Stimulated activated CD8-positive, alpha-beta memory T cell treated with anti-CD3 and anti-CD28 coated beads, Interleukin-15, amount 100 ng/mL, for 48 hours (primary cell): ENCODE data around the gene RPS6KA2.
"Not testable (repeated sequence)": the region's sequence is repeated elsewhere in the genome, so short reads cannot be mapped to it uniquely, and the experiment has no call there.

Source experiments
- DNase-seq, 2 donors: peaks; one replicate each; pipeline ENCODE4 v3.0.0-alpha.2; 2020; ENCODE audit warnings: low read depth in 2 of 2

The RPS6KA2 gene

DNA sequence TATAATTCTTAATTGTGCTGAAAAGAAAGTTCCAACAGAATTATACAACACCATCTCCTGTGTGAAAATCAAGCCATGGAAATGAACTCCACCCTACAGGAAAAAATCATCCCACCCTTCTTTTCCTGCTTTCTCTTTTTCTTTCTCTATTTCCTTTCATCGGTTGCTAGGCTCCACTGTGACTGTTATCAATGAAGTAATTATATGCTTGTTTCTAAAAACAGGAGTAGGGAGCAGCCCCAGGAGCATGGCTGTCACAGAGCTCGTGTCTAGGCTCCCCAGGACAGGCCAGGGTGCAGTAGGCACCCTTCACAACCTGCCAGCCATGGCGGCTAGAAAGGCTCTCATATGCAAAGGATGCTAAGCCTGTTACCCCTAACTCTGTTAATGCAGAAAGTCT, 257.3 kb downstream of the RPS6KA2 start:
- DNase-seq, result no peak

DNA sequence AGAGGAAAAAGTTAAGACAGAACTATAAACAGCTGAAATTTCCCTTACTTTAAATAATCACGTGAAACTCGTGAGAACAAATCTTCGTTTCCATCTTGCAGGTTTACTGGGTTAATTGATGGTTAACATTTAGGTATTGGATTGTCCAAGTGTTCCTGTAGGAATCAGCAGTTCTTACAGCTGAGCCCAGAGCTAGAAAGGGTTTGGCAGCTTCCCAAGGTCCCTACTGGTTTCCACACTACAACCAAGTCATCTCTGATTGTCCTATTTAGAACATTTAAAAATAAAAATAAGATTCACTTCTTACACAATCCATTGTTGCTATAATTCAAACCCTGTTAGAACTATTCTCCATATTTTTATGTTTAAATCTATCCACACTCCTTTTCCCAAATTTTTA, 260.1 kb downstream of the RPS6KA2 start:
- DNase-seq, result no peak

DNA sequence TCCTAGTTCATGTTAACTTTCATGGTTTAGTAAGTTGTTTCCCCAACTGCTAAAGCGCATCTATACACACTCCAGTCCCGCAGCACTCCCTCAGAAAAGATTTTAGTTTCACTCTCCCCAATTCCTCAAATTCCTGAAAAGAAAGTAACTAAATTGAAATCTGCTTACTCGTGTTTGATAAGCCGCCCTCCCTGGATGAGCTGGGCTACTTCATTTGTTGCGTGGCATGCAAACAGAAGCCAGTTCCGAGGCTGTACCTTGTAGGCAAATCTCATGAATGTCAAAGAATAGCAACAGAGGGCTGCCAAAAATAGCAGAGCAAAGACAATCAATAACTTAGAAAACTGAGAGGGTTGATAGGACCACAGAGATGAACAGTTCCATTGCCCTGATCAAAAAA, 261.2 kb downstream of the RPS6KA2 start:
- no peak for DNase-seq

DNA sequence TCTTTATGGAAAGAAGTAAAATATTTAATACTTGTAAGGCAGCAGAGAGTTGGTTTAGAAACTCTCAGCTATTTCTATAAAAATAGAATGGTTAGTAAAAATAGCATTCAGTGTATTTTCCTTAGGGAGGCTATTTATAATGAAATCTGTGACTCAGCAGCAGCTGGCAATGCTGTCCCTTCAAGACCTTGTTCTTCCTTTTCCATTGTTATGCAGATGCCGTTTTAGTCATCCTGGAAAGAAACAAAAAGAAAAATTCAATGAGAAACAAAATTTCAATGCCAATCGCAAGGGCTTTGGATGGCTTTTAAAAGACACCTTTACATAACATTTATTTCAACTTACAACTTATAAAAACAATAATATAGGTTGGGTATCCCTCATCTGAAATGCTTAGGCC, 261.8 kb downstream of the RPS6KA2 start:
- no peak for DNase-seq

DNA sequence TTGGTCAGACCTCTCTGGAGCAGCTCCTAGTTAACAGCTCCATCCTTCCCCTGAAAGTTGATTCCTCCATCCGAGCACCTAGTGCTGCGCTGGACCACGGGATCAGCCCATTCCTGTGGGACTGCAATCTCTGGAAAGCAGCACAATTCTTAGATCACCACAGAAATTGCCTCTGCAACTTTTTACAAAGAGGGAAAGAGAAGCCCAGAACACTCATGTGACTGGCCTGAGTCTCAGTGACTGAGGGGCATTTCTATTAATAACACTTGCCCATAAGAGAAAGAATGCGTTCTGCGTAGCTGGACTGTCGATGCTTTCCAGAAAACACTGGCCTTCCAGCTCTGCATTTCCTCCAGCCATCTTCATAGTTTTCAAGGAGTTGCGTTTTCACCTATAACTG, 262.6 kb downstream of the RPS6KA2 start:
- no peak for DNase-seq

DNA sequence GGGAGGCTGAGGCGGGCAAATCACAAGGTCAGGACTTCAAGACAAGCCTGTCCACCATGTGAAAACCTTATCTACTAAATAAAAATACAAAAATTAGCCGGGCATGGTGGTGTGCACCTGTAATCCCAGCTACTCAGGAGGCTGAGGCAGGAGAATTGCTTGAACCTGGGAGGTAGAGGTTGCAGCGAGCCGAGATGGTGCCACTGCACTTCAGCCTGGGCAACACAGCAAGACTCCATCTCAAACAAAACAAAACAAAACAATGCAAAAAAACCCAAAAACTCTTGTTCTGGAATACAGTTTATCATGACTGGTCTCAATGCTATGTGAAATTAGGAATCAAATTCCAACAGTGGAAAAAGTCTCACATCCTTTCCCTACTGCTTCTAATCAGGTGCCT, 264.6 kb downstream of the RPS6KA2 start:
- DNase-seq, result not testable (repeated sequence)

DNA sequence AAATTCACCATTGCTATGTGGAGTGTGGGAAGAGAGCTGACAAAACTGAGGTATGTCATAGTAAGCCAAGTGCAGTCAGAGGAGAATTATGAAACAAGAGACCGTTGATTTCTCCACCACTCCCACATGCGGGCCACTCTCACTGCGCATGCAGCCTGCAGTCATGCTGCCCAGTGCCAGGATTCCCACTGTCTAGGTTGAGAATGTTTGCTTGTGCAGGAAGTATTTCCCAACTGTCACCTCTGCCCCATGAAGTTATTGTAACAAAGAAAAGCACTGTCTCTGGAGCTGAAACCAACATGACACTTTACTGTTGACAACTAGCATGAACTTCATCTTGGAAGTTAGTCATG, 266.0 kb downstream of the RPS6KA2 start:
- no peak for DNase-seq

DNA sequence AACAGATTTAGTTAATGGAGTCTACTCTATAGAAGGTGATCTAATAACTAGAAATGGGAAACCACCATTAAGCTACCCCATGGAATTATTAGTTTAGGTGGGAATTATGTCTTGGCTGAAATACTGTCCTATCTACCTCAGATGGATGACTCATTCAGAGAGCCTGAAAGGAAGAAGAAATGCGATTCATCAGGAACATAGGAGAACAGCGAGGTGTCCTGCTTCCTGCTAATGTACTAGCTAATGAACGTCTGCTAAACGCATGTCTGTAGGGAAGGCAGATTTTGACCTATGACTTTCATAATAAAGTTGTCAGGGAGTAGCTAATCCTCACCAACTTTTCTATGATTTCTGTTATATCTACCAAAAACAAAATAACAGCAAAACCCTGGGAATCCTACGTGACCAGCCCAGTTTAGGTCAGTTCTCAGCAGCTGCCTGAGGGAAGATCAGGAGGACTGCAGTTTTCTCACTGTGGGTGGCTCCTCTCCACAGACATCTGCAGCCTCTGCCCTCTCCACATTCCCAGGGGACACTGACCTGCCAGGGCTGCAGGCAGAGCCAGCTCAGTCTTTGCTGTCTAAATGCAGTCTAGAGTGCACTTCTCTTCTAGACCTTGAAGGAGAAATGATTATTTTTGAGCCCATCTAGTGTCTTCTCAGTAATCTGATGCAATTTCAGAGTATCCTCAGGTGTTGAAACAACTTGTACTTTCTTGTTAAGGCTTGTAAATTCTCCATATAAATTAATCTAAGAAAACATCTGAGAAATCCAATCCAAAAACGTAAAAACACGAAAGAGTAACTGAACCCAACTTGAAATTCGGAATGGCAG, 266.6 kb downstream of the RPS6KA2 start:
- DNase-seq, result no peak
